Stimulated activated CD8-positive, alpha-beta memory T cell treated with anti-CD3 and anti-CD28 coated beads, Interleukin-4, amount 100 ng/mL, for 1 hour (primary cell): Measurements from ENCODE around the gene DMBT1.

ENCODE experiments used
- DNase-seq, 2 donors: peaks; one replicate each; pipeline ENCODE4 v3.0.0-alpha.2; 2020; ENCODE audit warnings: low read depth in 2 of 2, low spot score in 1 of 2

DMBT1 gene

GRCh38 chr10:122646511-122647382 is 86.2 kb downstream of the DMBT1 start:
- DNase-seq, result no peak

GRCh38 chr10:122647383-122647968 is 86.9 kb downstream of the DMBT1 start:
- DNase-seq, result no peak

- DNase-seq, result no peak
Observed at GRCh38 chr10:122648599-122649428, 88.3 kb downstream of the DMBT1 start.

GRCh38 chr10:122649903-122650302 is 89.3 kb downstream of the DMBT1 start:
- no peak for DNase-seq

- no peak for DNase-seq
Observed at GRCh38 chr10:122650331-122650730, 89.8 kb downstream of the DMBT1 start.

GRCh38 chr10:122655524-122656307 is 95.2 kb downstream of the DMBT1 start:
- no peak for DNase-seq

- DNase-seq, result no peak
Observed at GRCh38 chr10:122656308-122656705, 95.8 kb downstream of the DMBT1 start.

- DNase-seq, result no peak
Observed at GRCh38 chr10:122656741-122657140, 96.2 kb downstream of the DMBT1 start.

GRCh38 chr10:122657255-122657654 is 96.7 kb downstream of the DMBT1 start:
- no peak for DNase-seq

- no peak for DNase-seq
Observed at GRCh38 chr10:122657729-122658128, 97.2 kb downstream of the DMBT1 start.

GRCh38 chr10:122658356-122659049 is 97.9 kb downstream of the DMBT1 start:
- DNase-seq, result no peak

- DNase-seq, result no peak
Observed at GRCh38 chr10:122659126-122659525, 98.6 kb downstream of the DMBT1 start.

GRCh38 chr10:122659651-122660050 is 99.1 kb downstream of the DMBT1 start:
- no peak for DNase-seq

- no peak for DNase-seq
Observed at GRCh38 chr10:122660696-122661095, 100.1 kb downstream of the DMBT1 start.

GRCh38 chr10:122662231-122662630 is 101.7 kb downstream of the DMBT1 start:
- DNase-seq, result no peak

GRCh38 chr10:122663516-122664130 is 103.1 kb downstream of the DMBT1 start:
- no peak for DNase-seq

- no peak for DNase-seq
Observed at GRCh38 chr10:122664501-122664900, 103.9 kb downstream of the DMBT1 start.

GRCh38 chr10:122665329-122665860 is 104.8 kb downstream of the DMBT1 start:
- no peak for DNase-seq

- DNase-seq, result no peak
Observed at GRCh38 chr10:122665946-122666345, 105.4 kb downstream of the DMBT1 start.

GRCh38 chr10:122669045-122669444 is 108.5 kb downstream of the DMBT1 start:
- DNase-seq, result no peak
